IMR-90 (cell line): ENCODE results near the gene ANKRD13A. TPM values are rescaled to one million over a fixed set of nuclear protein-coding genes. Genes with fewer than 3 reads are reported as not detected.
A peak's percentile ranks its signal among the peaks of the same experiment; 100 is the strongest.

Source experiments
- ATAC-seq: fragments of 200-7000 bp; cut with Tn5 transposase; 2 replicates; pipeline ENCODE4 v1.9.1; 2020; ENCODE audit warnings: low read depth, mild to moderate bottlenecking, moderate library complexity
- BruUV-seq: library from RNA; stranded (reverse); fragments of 400-500 nt; replicated peaks from 2 replicates; lab custom pipeline; 2021; lab: Mats Ljungman, UMichigan
- CTCF ChIA-PET: fragments of 300-600 bp; formaldehyde crosslinking; extraction: SDS; loops from one replicate; lab custom pipeline; 2021; ENCODE audit warnings: antibody characterized with exemption; lab: Yijun Ruan, JAX
- POLR2A ChIA-PET: fragments of 300-600 bp; sonication (Branson Sonifier 250); formaldehyde crosslinking; loops from one replicate; lab custom pipeline; 2022; ENCODE audit warnings: antibody characterized with exemption; ENCODE audit not compliant: unreplicated experiment; lab: Charles Lee
- DNase-seq: peaks from one replicate; pipeline ENCODE4 v3.0.0; 2013
- H2AFZ ChIP-seq: replicated peaks from 2 replicates; pipeline ENCODE3; 2013; ENCODE audit warnings: low read length, mild to moderate bottlenecking; ENCODE audit not compliant: poor library complexity
- H2AK5ac ChIP-seq: 2 replicates; pipeline ENCODE4 v1.6.1; 2013; ENCODE audit warnings: low read depth, low read length, inconsistent platforms
- H2AK9ac ChIP-seq: replicated peaks from 2 replicates; pipeline ENCODE3; 2013; ENCODE audit warnings: mild to moderate bottlenecking, low read depth, low read length, moderate library complexity; ENCODE audit not compliant: poor library complexity
- H2BK120ac ChIP-seq: 2 replicates; pipeline ENCODE4 v1.6.1; 2013; ENCODE audit warnings: low read depth, low read length, inconsistent platforms
- H2BK15ac ChIP-seq: 3 replicates; pipeline ENCODE4 v1.6.1; 2013; ENCODE audit warnings: low read depth, low read length, inconsistent platforms
- H2BK20ac ChIP-seq: 2 replicates; pipeline ENCODE4 v1.6.1; 2013; ENCODE audit warnings: low read depth, mild to moderate bottlenecking, inconsistent platforms, low read length, moderate library complexity
- H2BK5ac ChIP-seq: 2 replicates; pipeline ENCODE4 v1.6.1; 2013; ENCODE audit warnings: mild to moderate bottlenecking, low read depth, low read length, inconsistent platforms; ENCODE audit not compliant: poor library complexity, severe bottlenecking
- H3K14ac ChIP-seq: replicated peaks from 2 replicates; pipeline ENCODE4 v1.6.1; 2013; ENCODE audit warnings: low read depth, low read length, inconsistent platforms
- H3K18ac ChIP-seq: 2 replicates; pipeline ENCODE4 v1.6.1; 2013; ENCODE audit warnings: low read depth, low read length, control low read depth
- H3K23ac ChIP-seq: 2 replicates; pipeline ENCODE4 v1.6.1; 2013; ENCODE audit warnings: low read depth, low read length, inconsistent platforms
- H3K27ac ChIP-seq: 2 replicates; pipeline ENCODE4 v1.5.1; 2013; ENCODE audit warnings: mild to moderate bottlenecking, control low read depth, low read length; ENCODE audit not compliant: insufficient read depth
- H3K27me3 ChIP-seq: 2 replicates; pipeline ENCODE4 v1.6.1; 2013; ENCODE audit warnings: low read length; ENCODE audit not compliant: control insufficient read depth, insufficient read depth
- H3K36me3 ChIP-seq: 2 replicates; pipeline ENCODE4 v1.6.1; 2013; ENCODE audit warnings: low read length, mixed read lengths; ENCODE audit not compliant: control insufficient read depth, insufficient read depth
- H3K4ac ChIP-seq: 2 replicates; pipeline ENCODE4 v1.6.1; 2013; ENCODE audit warnings: low read depth, low read length, inconsistent platforms
- H3K4me1 ChIP-seq: 2 replicates; pipeline ENCODE4 v1.6.1; 2013; ENCODE audit warnings: low read length, mixed read lengths; ENCODE audit not compliant: control insufficient read depth, insufficient read depth
- H3K4me2 ChIP-seq: 2 replicates; pipeline ENCODE4 v1.6.1; 2013; ENCODE audit warnings: low read depth, mild to moderate bottlenecking, control low read depth, low read length, moderate library complexity
- H3K4me3 ChIP-seq: 2 replicates; pipeline ENCODE4 v1.5.1; 2013; ENCODE audit warnings: low read depth, mild to moderate bottlenecking, control low read depth, low read length, moderate library complexity; ENCODE audit not compliant: insufficient read depth
- H3K56ac ChIP-seq: 2 replicates; pipeline ENCODE4 v1.6.1; 2013; ENCODE audit warnings: low read length, inconsistent platforms; ENCODE audit not compliant: insufficient read depth; ENCODE audit errors: extremely low read depth
- H3K79me1 ChIP-seq, 2 experiments: 2 replicates each; pipeline ENCODE4 v1.6.1; 2013; ENCODE audit warnings: low read length in 2 of 2, inconsistent platforms in 1 of 2, low read depth in 1 of 2
- H3K9ac ChIP-seq: 2 replicates; pipeline ENCODE4 v1.6.1; 2013; ENCODE audit warnings: low read depth, low read length, control low read depth
- H3K9me1 ChIP-seq: 2 replicates; pipeline ENCODE4 v1.6.1; 2013; ENCODE audit warnings: low read length, inconsistent platforms; ENCODE audit not compliant: insufficient read depth
- H3K9me3 ChIP-seq: 2 replicates; pipeline ENCODE4 v1.6.1; 2013; ENCODE audit warnings: low read length; ENCODE audit not compliant: control insufficient read depth, insufficient read depth
- H4K20me1 ChIP-seq: 2 replicates; pipeline ENCODE4 v1.6.1; 2013; ENCODE audit warnings: low read length, inconsistent platforms; ENCODE audit not compliant: insufficient read depth
- H4K5ac ChIP-seq: 2 replicates; pipeline ENCODE4 v1.6.1; 2013; ENCODE audit warnings: mild to moderate bottlenecking, low read depth, low read length, control low read depth
- H4K8ac ChIP-seq, 2 experiments: 2 replicates each; pipeline ENCODE4 v1.6.1; 2013; ENCODE audit warnings: low read depth in 2 of 2, low read length in 2 of 2, control low read depth in 1 of 2, inconsistent platforms in 1 of 2
- H4K91ac ChIP-seq: 2 replicates; pipeline ENCODE4 v1.6.1; 2013; ENCODE audit warnings: low read depth, low read length, inconsistent platforms; ENCODE audit not compliant: insufficient read depth
- BHLHE40 ChIP-seq: fragments of 150-350 bp; IDR thresholded peaks from 2 replicates; pipeline ENCODE4 v1.6.1; 2016; ENCODE audit warnings: mild to moderate bottlenecking, low read depth, low read length
- CEBPB ChIP-seq: IDR thresholded peaks from 2 replicates; pipeline ENCODE4 v1.6.1; 2012; ENCODE audit warnings: low read depth, low read length, improper control_type of control experiment
- CHD1 ChIP-seq: IDR thresholded peaks from 2 replicates; pipeline ENCODE4 v1.6.1; 2012; ENCODE audit warnings: low read depth, low read length, improper control_type of control experiment
- ELK1 ChIP-seq: fragments of 150-350 bp; IDR thresholded peaks from 2 replicates; pipeline ENCODE4 v1.6.1; 2016; ENCODE audit warnings: low read depth, mild to moderate bottlenecking, low read length, moderate library complexity, borderline replicate concordance
- FOS ChIP-seq: fragments of 150-350 bp; IDR thresholded peaks from 2 replicates; pipeline ENCODE4 v1.6.1; 2016; ENCODE audit warnings: low read depth, low read length
- MAFK ChIP-seq: IDR thresholded peaks from 2 replicates; pipeline ENCODE4 v1.6.1; 2012; ENCODE audit warnings: low read depth, low read length, improper control_type of control experiment
- MAZ ChIP-seq: IDR thresholded peaks from 2 replicates; pipeline ENCODE4 v1.6.1; 2012; ENCODE audit warnings: low read depth, mild to moderate bottlenecking, low read length, improper control_type of control experiment, moderate library complexity, borderline replicate concordance
- MXI1 ChIP-seq: IDR thresholded peaks from 2 replicates; pipeline ENCODE4 v1.6.1; 2012; ENCODE audit warnings: low read depth, mild to moderate bottlenecking, low read length, moderate library complexity, borderline replicate concordance
- NFE2L2 ChIP-seq: fragments of 150-350 bp; IDR thresholded peaks from 2 replicates; pipeline ENCODE4 v1.6.1; 2016; ENCODE audit warnings: low read depth, mild to moderate bottlenecking, low read length
- POLR2A ChIP-seq: IDR thresholded peaks from 2 replicates; pipeline ENCODE4 v1.6.1; 2012; ENCODE audit warnings: mild to moderate bottlenecking, low read depth, low read length
- RAD21 ChIP-seq: IDR thresholded peaks from 2 replicates; pipeline ENCODE4 v1.6.1; 2012; ENCODE audit warnings: low read length, improper control_type of control experiment
- RFX5 ChIP-seq: IDR thresholded peaks from 2 replicates; pipeline ENCODE4 v1.8.0; 2012; ENCODE audit warnings: low read depth, mild to moderate bottlenecking, low read length, moderate library complexity
- SMC3 ChIP-seq: fragments of 150-350 bp; IDR thresholded peaks from 2 replicates; pipeline ENCODE4 v1.6.1; 2016; ENCODE audit warnings: low read depth, mild to moderate bottlenecking, antibody characterized with exemption, low read length, moderate library complexity
- USF2 ChIP-seq: fragments of 150-350 bp; IDR thresholded peaks from 2 replicates; pipeline ENCODE4 v1.6.1; 2017; ENCODE audit warnings: mild to moderate bottlenecking, antibody characterized with exemption, low read length, low read depth
- WGBS, 2 experiments: methylation state at CpG; one replicate each; pipeline versions ENCODE4 v1.1.5 to v1.1.7; 2013; ENCODE audit warnings: missing lambda C conversion rate in 2 of 2; ENCODE audit not compliant: insufficient read length in 1 of 2; ENCODE audit errors: extremely low coverage in 2 of 2; 5-methylcytosine and 5-hydroxymethylcytosine counted together
- dilution Hi-C: fragments of 300-500 bp; cut with HindIII; formaldehyde crosslinking; loops from one replicate; pipeline ENCODE4 v1.14.3; 2018; ENCODE audit warnings: low sequenced_read_pairs; ENCODE audit not compliant: unreplicated experiment
- in situ Hi-C: fragments of 300-500 bp; cut with MboI; formaldehyde crosslinking; loops from 3 replicates; pipeline ENCODE4 v1.14.3; 2019; ENCODE audit warnings: low sequenced_read_pairs, inconsistent platforms, mixed read lengths
- intact Hi-C: fragments of 100-400 bp; cut with micrococcal nuclease; formaldehyde crosslinking; loops from 2 replicates; pipeline ENCODE4 v1.10.0; 2022
- polyA plus RNA-seq, 3 experiments: library from polyadenylated mRNA; depleted of rRNA; stranded (reverse); fragments of >200 nt; gene quantifications; 2 replicates each; pipeline ENCODE4 v1.2.3, GENCODE V29; 2012; ENCODE audit warnings: low replicate concordance in 1 of 3
- total RNA-seq: library from RNA; depleted of rRNA; stranded (reverse); fragments of >200 nt; gene quantifications from 2 replicates; pipeline ENCODE4 v1.2.3, GENCODE V29; 2012

ANKRD13A gene
- total and polyA plus RNA-seq, 2 of the 4 experiments (the other 2 are of a cell fraction), result 299 to 449 TPM

- WGBS, 2 experiments, result no CpG with 5 or more reads among the region's 2 CpGs
Observed at GRCh38 chr12:109993091-109993490, 6.1 kb upstream of the ANKRD13A start.

More at GRCh38 chr12:109993091-109993490, 6.1 kb upstream of the ANKRD13A start:
- Histone ChIP-seq H3K79me1 (peaks cover 22 to 68% of the 10 kb centered on the region in 2 experiments), H3K27ac (no peak overlapping the region), H3K27me3 (no peaks in the 10 kb centered on the region), H2BK15ac (no peak overlapping the region), H3K4me1 (peaks cover 14% of the 10 kb centered on the region), H3K56ac (no peak overlapping the region), H4K91ac (no peak overlapping the region), H3K9me3 (no peaks in the 10 kb centered on the region), H3K36me3 (peaks cover 8% of the 10 kb centered on the region), H2AK9ac (no peak overlapping the region), H4K8ac (no peak overlapping the region), H2AK5ac (no peak overlapping the region), H2BK120ac (no peak overlapping the region), H3K9me1 (peaks cover 9% of the 10 kb centered on the region), H3K4me2 (0 out of 2 replicates have a peak overlapping the region, but pooled peaks have one; percentile 11), H4K5ac (no peak overlapping the region), H3K4me3 (no peak overlapping the region), H3K14ac (no peak overlapping the region), H3K18ac (no peak overlapping the region), H3K23ac (no peak overlapping the region), H3K9ac (no peak overlapping the region), H4K20me1 (peaks cover 21% of the 10 kb centered on the region; the same call in 1 of the 2 replicates), H2AFZ (no peak overlapping the region), H2BK20ac (no peak overlapping the region), H2BK5ac (no peak overlapping the region), H3K4ac (no peak overlapping the region)
- no peak for DNase-seq
- ChIA-PET CTCF (no interaction called here), POLR2A (no interaction called here)
- no TSS peak for BruUV-seq
- dilution Hi-C loops, result no loop called here
- in situ Hi-C loops, result no loop called here
- ATAC-seq, result no peak
- intact Hi-C loops, result no loop called here
- TF ChIP-seq BHLHE40, result no peak
- no peak for TF ChIP-seq MAFK
- no peak for TF ChIP-seq MAZ
- no peak for TF ChIP-seq RAD21
- no peak for TF ChIP-seq CEBPB
- no peak for TF ChIP-seq RFX5
- no peak for TF ChIP-seq SMC3
- TF ChIP-seq USF2, result no peak
- TF ChIP-seq CHD1, result no peak
- no peak for TF ChIP-seq ELK1
- no peak for TF ChIP-seq MXI1
- no peak for TF ChIP-seq POLR2A
- TF ChIP-seq FOS, result no peak
- no peak for TF ChIP-seq NFE2L2
